NCI-H2107 (cell line): Measurements from ENCODE around the gene SVIL.
"Not testable (repeated sequence)": the region's sequence is repeated elsewhere in the genome, so short reads cannot be mapped to it uniquely, and the experiment has no call there.

Experiments used
- DNase-seq: peaks from one replicate; lab custom pipeline; 2025; lab: John Stamatoyannopoulos, UW

The SVIL gene

GRCh38 chr10:29620112-29620690, 14.6 kb downstream of the SVIL start:
- no peak for DNase-seq

- DNase-seq = no peak
Measured at GRCh38 chr10:29619241-29619669, 15.5 kb downstream of the SVIL start.

- peak; percentile 11 for DNase-seq
Measured at GRCh38 chr10:29618341-29619171, 16.2 kb downstream of the SVIL start.

DNA sequence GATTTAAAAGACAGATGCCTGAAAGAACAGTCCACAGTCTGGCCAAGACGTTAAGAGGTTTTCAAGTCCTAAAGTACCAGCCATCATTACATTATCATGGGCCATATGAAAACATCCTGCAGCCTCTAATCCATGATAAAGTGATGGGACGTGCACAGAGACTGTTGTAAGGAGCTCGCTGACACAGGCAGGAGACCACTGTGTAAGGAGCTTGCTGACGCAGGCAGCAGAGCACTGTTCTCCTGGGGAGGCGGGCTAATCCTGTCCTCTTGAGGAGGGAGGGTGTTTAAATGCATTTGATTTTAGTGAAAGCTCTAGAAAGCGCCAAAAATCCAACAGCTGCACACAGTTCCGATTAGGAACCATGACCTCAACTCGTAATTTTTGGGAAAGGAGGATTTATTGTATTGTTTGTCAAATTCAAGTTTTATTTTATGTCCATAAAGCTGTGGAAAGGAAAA, 16.9 kb downstream of the SVIL start:
- DNase-seq = no peak

DNA sequence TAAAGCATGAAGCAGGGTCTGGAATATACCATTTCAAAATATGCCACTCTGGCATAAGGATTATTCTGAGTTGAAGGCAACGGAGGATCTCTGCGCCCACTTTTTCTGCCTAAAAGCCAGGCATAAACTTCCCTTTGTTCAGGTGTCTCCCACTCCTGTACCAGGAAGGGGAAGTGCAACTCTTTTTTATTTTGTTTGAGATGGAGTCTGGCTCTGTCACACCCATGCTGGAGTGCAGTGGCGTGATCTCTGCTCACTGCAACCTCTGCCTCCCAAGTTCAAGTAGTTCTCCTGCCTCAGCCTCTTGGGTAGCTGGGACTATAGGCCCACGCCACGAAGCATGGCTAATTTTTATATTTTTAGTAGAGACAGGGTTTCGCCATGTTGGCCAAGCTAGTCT, 18.2 kb downstream of the SVIL start:
- no peak for DNase-seq

DNA sequence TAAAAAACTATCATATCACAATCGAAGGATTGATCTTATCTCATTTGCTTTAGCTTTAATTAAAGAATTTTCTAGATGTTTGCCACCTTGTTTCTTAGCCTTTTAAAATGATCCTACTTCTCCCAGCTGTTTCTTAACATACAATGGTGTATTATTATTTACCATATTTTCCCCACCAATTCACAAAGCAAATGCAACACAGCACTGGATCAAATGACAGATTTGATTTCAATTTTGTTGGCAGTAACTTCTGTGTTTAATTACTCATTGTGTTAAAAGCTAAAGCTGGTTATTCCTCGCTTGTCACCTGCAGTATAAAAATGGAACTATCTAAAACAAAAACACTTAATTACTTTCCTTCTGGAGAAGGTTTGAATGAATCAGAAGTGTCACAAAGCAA, 19.6 kb downstream of the SVIL start:
- no peak for DNase-seq

- DNase-seq = not testable (repeated sequence)
Measured at GRCh38 chr10:29614289-29614688, 20.5 kb downstream of the SVIL start.

DNA sequence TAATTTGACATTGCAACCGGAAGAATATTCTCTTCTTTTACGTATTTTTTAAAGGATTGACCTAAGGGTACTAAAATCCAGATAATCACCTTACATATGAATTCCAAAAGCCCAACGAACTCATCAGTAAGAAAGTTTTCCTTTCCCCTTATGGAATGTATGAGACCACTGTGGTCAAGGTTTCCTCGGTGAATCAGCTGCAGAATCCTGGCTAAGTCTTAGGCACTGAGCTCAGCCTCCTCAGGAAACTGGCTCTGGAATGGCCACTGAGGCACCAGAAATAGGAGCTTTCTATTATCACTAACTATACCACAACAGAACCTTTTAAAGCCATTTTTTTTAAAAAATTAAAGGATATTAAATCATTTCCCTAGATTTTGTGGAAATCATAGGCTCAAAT, 21.0 kb downstream of the SVIL start:
- no peak for DNase-seq

DNA sequence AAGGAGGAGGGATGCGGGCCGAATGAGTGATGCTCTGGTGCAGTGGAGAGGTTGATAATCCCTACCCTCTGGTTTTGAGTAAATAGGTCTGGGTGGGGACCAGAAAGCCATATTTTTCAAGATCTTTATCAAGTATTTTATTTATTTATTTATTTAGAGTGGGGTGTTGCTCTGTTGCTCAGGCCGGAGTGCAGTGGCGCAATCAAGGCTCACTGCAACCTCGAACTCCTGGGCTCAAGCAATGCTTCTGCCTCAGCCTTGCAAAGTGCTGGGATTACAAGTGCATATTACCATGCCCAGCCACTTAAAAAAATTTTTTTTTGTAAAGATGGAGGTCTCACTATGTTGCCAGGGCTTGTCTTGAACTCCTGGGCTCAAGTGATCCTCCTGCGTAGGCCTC, 21.6 kb downstream of the SVIL start:
- DNase-seq = no peak

GRCh38 chr10:29612657-29613056, 22.1 kb downstream of the SVIL start:
- no peak for DNase-seq

DNA sequence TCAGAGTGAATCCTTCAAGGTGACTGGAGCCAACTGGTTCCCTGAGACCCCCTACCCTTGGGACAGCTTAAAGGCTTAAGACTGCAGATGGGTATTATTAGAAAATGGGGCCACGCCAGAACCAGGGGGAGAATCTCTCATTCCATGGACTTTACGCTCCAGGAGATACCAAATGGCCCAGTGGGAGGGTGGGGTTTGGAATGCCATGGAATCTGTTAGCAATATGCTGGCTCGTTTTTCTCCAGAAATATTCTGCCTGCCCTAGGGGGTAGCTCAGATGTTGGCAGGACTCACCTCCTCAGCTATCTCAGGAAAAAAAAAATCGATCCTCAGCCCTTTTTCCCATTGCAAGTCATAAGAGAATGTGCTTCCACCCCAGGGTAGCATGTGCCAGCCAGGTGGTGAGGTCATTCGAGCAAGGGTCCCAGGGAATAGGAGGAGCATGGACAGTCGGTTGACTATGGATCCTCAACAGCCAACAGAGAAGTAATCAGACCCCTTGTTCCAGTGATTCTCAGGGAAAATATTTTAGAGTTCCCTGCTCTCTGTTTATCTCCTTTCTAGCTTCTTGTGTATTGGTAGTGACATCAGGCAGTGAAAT, 22.9 kb downstream of the SVIL start:
- no peak for DNase-seq

GRCh38 chr10:29610876-29611647, 23.7 kb downstream of the SVIL start:
- no peak for DNase-seq

GRCh38 chr10:29610331-29610730, 24.4 kb downstream of the SVIL start:
- not testable (repeated sequence) for DNase-seq

DNA sequence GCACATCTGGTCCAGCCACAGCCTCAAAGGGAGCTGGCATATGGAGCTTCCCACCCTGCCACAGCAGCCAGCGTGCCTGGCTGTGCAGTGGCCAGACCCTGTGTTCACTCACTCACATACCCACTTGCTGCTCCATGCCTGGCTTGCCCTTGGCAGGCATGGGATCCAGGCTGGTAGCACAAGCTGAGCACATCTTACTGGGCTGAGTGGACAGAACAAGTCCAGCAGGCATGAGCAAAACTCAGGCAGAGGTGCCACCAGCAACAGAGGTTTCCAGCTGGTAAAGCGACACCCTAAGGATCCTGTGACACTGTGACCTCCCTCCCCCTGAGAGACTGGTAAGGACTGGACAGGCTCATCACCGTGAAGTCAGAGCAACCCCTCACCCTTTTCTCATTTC, 25.1 kb downstream of the SVIL start:
- no peak for DNase-seq

DNA sequence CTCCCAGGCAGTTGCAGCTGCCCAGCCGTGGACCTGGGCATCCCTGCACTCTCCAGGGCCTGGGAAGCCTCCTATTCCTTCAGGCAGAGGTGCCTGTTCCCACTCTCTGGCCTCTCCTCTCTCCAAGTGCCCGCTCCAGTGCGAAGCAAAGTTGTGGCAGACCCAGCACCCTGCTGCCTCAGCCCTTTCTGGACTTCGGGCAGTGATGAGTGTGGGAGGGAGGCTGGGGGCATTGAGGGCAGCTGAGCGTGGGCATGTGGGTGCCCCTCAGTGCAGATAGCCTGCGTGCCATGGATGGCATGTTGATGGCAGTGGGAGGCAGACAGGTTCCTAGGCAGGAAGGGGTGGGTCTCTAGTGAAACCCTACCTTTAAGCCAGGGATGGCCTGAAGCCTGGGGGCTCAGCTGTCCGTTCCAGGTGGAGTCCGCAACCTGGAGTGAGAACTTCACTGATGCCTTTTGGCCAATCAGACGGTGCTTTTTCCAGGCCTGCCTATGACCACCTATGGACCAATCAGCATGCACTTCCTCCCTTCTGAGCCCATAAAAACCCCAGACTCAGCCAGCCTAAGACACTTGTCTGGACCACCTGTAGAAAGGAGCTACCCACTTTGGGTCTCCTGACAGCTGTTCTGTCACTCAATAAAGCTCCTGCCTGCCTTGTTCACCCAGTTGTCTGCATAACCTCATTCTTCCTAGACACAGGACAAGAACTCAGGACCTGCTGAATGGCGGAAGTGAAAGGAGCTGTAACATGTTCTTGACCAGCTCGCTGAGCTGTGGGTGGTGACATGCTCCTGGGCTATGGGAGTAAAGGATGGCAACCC, 26.1 kb downstream of the SVIL start:
- no peak for DNase-seq

- DNase-seq = no peak
Measured at GRCh38 chr10:29608062-29608461, 26.7 kb downstream of the SVIL start.

DNA sequence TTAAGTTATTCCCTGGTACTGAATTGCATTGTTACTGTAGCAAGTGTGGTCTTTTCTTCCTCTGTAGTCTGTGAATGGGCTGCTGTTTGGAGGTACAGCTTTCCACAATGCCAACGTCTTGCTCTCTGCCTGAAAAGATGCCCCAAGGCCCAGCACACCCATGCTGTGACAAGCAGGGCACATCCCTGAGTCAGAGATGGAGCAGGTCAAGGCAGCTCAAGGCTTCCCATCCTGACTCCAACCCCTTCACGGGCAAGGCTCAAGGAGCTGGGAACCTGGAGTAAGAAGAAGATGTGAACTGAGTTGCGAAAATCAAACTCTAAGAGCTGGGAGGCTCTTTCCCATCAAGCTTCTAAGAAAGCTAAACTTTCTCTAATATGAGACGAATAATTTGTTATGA, 27.2 kb downstream of the SVIL start:
- no peak for DNase-seq

- DNase-seq = not testable (repeated sequence)
Measured at GRCh38 chr10:29606693-29607092, 28.1 kb downstream of the SVIL start.

DNA sequence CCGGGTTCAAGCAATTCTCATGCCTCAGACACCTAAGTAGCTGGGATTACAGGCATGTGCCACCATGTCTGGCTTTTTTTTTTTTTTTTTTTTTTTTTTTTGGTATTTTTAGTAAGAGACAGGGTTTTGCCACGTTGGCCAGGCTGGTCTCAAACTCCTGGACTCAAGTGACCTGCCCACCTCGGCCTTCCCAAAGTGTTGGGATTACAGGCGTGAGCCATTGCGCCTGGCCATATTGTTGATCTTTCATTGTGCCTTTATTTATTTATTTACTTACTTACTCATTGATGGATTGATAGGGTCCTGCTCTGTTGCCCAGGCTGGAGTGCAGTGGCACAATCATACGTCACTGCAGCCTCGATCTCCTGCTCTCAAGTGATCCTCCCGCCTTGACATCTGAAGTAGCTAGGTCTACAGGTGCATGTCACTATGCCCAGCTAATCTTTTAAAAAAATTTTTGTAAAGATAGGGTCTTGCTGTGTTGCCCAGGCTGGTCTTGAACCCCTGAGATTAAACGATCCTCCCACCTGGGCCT, 30.4 kb downstream of the SVIL start:
- DNase-seq = no peak

GRCh38 chr10:29603223-29603896, 31.4 kb downstream of the SVIL start:
- no peak for DNase-seq

DNA sequence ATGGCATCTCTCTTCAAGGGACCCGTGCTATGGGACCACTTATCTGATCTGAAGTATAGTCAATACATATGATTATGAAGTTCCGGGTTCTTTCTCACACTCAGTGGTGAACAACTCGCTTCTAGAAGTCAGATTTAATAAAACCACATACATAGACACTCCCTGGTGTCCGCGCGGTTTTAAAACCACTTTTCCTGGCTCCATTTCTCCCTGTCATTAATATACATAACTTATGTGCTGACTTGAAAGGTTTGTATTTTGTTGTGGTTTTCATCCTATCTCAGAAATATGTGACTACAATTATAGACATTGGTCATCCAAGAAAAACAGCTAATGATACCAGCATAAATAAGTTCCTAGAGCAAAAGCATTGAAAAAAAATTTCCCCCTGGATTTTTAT, 34.0 kb downstream of the SVIL start:
- DNase-seq = no peak
